Esophagus squamous epithelium (tissue), 4 donors: ENCODE measurements around the gene OIT3.

Experiments used
- POLR2A ChIP-seq, 4 donors: fragments of 450-650 bp; IDR thresholded peaks; one replicate each; pipeline ENCODE4 v1.6.1; 2017; ENCODE audit warnings: antibody characterized with exemption in 4 of 4, mild to moderate bottlenecking in 4 of 4, moderate library complexity in 3 of 4
- TF ChIP-seq, protein P1 (sequence below), 6 experiments: fragments of 450-650 bp in 4 of 6; fragments of 200-600 bp in 2 of 6; sonication (generic) in 2 of 6; IDR thresholded peaks; one replicate each; pipeline ENCODE4 v1.5.1; 2016 to 2019; ENCODE audit warnings: antibody characterized with exemption in 6 of 6, mild to moderate bottlenecking in 4 of 6, moderate library complexity in 4 of 6

- TF ChIP-seq, protein P1, sequence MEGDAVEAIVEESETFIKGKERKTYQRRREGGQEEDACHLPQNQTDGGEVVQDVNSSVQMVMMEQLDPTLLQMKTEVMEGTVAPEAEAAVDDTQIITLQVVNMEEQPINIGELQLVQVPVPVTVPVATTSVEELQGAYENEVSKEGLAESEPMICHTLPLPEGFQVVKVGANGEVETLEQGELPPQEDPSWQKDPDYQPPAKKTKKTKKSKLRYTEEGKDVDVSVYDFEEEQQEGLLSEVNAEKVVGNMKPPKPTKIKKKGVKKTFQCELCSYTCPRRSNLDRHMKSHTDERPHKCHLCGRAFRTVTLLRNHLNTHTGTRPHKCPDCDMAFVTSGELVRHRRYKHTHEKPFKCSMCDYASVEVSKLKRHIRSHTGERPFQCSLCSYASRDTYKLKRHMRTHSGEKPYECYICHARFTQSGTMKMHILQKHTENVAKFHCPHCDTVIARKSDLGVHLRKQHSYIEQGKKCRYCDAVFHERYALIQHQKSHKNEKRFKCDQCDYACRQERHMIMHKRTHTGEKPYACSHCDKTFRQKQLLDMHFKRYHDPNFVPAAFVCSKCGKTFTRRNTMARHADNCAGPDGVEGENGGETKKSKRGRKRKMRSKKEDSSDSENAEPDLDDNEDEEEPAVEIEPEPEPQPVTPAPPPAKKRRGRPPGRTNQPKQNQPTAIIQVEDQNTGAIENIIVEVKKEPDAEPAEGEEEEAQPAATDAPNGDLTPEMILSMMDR (IDR thresholded peaks at IDR 0.05) = no peak
- no peak for TF ChIP-seq POLR2A (IDR thresholded peaks at IDR 0.05)
Measured at GRCh38 chr10:72946963-72947362, 53.4 kb downstream of the OIT3 start.
